GM06990 (cell line): Measurements from ENCODE around the gene ITPK1.

Experiments
- DNase-seq: peaks from one replicate; pipeline ENCODE4 v3.0.0-alpha.2; 2011; ENCODE audit not compliant: insufficient read length; ENCODE audit errors: extremely low read depth
- H3K27me3 ChIP-seq: replicated peaks from 2 replicates; pipeline ENCODE4 v1.6.0; 2011; ENCODE audit warnings: low read length; ENCODE audit not compliant: control insufficient read depth, insufficient read depth
- H3K36me3 ChIP-seq: 2 replicates; pipeline ENCODE4 v1.5.1; 2011; ENCODE audit warnings: low read length; ENCODE audit not compliant: control insufficient read depth, insufficient read depth
- H3K4me3 ChIP-seq: replicated peaks from 2 replicates; pipeline ENCODE4 v1.5.1; 2011; ENCODE audit warnings: low read depth, mild to moderate bottlenecking, control low read depth, low read length
- CTCF ChIP-seq: IDR thresholded peaks from 2 replicates; pipeline ENCODE4 v1.5.1; 2011; ENCODE audit warnings: low read length, control low read depth, mild to moderate bottlenecking, inconsistent platforms; ENCODE audit not compliant: insufficient read depth, poor library complexity, severe bottlenecking

Gene ITPK1

GRCh38 chr14:93005135-93005813, 110.5 kb downstream of the ITPK1 start:
- no peak overlapping the region for H3K4me3 ChIP-seq
- H3K27me3 ChIP-seq, result no peaks in the 10 kb centered on the region
- no peak for TF ChIP-seq CTCF
- no peaks in the 10 kb centered on the region; the same call in 1 of the 2 replicates for H3K36me3 ChIP-seq
- no peak for DNase-seq

- Histone ChIP-seq H3K27me3 (no peaks in the 10 kb centered on the region), H3K4me3 (no peak overlapping the region), H3K36me3 (no peaks in the 10 kb centered on the region; the same call in 1 of the 2 replicates)
- TF ChIP-seq CTCF, result no peak
- DNase-seq, result no peak
Measured at GRCh38 chr14:93004699-93005082, 111.0 kb downstream of the ITPK1 start.

GRCh38 chr14:93003945-93004698, 111.6 kb downstream of the ITPK1 start:
- H3K4me3 ChIP-seq, result no peak overlapping the region
- H3K27me3 ChIP-seq, result no peaks in the 10 kb centered on the region
- DNase-seq, result no peak
- TF ChIP-seq CTCF, result no peak
- H3K36me3 ChIP-seq, result no peaks in the 10 kb centered on the region; the same call in 1 of the 2 replicates

- Histone ChIP-seq H3K4me3 (no peak overlapping the region), H3K36me3 (no peaks in the 10 kb centered on the region), H3K27me3 (no peaks in the 10 kb centered on the region)
- no peak for TF ChIP-seq CTCF
- no peak for DNase-seq
Measured at GRCh38 chr14:93002851-93003298, 112.8 kb downstream of the ITPK1 start.

- no peak for TF ChIP-seq CTCF
- DNase-seq, result no peak
- no peaks in the 10 kb centered on the region for H3K27me3 ChIP-seq
- H3K36me3 ChIP-seq, result no peaks in the 10 kb centered on the region; the same call in 1 of the 2 replicates
- H3K4me3 ChIP-seq, result no peak overlapping the region
Measured at GRCh38 chr14:93002049-93002448, 113.7 kb downstream of the ITPK1 start.
